ENCODE data around the gene TMIE.
"Not testable (repeated sequence)": the region's sequence is repeated elsewhere in the genome, so short reads cannot be mapped to it uniquely, and the experiment has no call there.

TMIE gene

GRCh38 chr3:46690798-46691197 lies 10.4 kb upstream of the TMIE start:
- no peak for DNase-seq

DNA sequence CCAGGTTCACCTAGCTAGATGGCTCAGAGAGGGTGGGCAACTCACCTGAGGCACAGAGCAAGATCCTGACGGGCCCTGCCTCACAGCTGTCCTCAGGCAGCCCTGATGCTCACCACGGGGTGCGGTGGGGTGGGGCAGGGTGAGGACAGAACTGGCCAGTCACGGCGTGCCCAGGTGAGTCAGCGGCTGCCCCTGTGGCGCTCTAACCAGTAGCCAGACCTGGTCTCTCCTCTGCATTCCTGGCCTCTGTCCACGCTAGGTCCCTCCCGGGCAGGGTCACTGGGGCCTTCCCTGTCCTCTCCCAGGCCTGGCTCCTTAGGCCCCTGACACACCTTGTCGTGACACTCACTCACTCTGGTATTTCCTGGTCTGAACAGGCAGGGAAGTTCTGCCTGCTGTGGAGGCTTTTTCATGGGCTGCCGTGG lies 8.6 kb upstream of the TMIE start:
- no peak for DNase-seq

DNA sequence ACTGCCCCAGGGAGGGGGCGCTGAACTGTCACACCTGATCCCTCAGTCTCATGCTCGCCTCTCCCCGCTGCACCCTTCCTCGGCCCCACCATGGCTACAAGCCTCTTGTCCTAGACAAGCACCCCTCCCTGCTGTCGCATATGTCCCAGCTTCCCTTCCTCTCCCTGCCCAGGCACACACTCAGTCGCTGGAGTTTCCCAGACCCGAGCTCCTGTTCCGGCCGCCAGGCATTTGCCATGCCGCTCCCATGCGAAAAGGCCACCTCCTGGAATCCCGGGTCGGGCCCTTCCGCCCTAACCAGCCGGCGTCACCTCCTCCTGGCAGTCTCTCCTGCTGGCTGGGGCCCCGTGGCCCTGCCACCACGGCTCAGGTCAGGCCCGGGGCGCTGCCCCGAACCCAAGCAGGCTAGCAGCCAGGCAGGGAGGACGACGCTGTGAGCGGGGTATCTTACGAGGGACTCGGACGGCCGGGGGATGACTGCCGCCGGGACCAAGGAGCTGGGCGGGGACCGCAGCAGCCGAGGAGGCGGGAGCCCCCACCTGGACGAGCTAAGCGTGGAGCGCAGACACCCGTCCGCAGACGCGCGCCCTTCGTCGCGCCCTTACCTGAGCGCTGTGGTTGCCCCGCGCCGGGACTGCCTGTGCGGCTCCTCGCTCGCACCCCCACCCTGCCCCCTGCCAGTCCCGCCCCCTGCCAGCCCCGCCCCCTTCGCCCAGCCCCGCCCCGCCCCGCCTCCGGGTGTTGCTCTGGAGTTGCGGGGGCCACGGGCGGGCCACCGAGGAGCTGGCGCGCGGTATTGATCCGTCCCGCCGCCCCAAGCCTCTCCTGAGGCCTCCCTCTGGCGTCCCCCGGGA lies 7.9 kb upstream of the TMIE start, which contains the start of gene ALS2CL:
TSS of gene ALS2CL (minus strand) at position 642 of the 854 bp plus-strand sequence. CDS start 4,239 bp downstream, outside the sequence.
- no peak for DNase-seq

- DNase-seq, result no peak
These were observed 7.3 kb upstream of the TMIE start for GRCh38 chr3:46693892-46694226.

DNA sequence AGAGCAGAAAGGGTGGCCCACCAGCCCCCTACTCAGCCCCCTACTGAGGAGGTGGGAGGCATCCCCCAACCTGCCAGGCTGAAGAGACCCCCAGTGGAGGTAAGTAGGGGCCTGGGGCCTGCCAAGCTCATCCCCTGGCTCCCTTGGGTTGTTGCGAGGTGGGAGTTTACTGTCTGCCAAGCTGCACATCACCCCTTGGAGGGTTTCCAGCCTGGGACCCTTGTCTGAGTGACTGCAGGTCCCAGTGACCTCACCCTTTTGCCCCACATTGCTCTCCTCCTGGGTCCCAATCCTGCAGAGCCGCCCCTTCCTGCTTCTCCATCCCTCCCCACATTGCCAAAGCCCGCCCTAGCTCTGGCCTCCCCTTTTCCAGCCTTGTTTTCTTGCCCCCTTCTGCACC lies 6.7 kb upstream of the TMIE start:
- no peak for DNase-seq

DNA sequence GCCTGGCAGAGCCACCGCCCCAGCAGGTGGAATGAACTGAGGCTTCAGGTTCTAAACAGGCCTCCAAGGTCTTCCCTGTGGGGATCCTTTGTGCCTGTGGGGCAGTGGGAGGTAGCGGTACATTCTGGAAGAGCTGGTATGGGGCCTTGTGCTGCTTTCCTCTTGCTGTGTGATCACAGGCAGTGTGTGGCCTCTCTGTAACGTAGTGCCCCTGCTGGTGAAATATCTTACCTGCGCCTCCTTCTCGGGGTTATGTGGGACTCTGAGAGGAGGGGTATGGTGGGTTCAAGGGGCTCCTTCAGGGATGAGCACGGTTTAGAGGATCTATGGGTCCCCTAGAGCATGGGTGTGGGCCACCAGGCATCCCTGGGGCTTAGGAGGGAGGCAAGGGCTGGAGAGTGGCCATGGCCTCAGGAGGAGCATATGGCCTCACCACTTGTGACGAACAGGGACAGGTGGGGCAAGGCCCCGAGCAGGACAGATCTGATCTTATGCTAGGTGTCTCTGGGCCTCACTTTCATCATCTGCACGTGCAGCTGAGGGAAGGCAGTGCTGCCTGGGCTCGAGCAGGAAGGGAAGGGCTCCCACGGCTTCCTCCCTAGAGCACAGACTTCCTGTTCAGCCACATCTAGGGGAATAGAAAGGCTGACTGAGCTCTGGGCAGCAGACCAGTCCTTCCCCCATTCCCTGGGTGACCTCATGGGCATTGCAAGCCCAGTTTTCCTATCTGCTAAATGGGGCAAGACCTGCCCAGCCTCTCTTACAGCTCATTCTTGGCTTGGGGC lies 5.8 kb upstream of the TMIE start:
- no peak for DNase-seq

DNA sequence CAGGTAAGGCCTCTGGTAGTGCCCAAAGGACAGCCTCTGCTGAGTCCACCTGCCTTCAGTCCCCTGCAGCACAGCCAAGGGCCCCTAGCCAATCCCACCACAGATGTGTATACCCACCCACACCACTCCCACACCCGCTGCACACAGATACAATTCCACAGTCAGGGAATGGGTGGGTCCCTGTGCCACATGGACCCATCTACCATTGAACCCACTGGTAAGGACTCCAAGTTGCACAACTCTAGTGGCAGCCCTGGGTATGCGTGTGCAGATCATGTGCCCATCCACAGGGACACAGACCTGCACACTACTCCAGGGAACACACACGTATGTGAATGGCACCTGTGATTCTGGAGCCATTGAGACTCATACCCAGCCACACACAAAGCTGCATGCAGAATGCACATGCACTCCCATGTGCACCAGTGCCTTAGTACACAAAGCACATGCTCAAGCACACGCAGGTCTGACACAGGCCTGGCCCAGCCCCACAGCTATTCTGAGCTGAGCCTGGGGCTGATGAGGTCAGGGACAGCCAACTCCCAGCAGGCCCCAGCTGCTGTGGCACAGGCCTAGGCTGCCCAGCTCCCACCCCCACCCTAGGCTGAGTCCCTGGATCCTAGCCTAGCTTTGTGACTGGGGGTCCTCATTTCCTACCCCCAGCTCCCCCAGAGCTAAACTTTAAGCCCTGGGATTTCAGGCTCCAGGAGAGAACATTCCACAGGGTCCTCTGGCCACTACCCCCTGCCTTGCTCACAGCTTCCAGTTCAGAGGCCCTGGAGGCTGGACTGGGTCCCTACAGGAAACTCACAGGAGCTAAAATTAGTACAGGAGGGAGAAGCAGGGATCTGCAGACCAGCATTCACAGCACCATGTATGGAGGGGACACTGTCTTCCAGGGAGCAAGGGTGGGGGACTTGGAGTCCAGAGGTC lies 5.0 kb upstream of the TMIE start:
- no peak for DNase-seq

GRCh38 chr3:46699676-46700523 lies 1.3 kb upstream of the TMIE start:
- no peak for DNase-seq

GRCh38 chr3:46700772-46701171 lies 420 bp upstream of the TMIE start:
- DNase-seq, result no peak

GRCh38 chr3:46702246-46703012 lies 1.2 kb downstream of the TMIE start:
- no peak for DNase-seq

GRCh38 chr3:46703013-46703520 lies 1.9 kb downstream of the TMIE start:
- no peak for DNase-seq

DNA sequence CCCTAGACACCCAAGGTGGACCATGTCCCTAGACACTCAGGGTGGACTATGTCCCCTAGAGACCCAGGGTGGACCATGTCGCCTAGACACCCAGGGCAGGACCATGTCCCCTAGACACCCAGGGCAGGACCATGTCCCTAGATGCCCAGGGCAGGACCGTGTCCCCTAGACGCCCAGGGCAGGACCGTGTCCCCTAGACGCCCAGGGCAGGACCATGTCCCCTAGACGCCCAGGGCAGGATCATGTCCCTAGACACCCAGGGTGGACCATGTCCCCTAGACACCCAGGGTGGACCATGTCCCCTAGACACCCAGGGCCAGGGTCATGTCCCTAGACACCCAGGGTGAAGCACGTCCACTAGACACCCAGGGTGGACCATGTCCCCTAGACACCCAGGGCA lies 3.2 kb downstream of the TMIE start:
- DNase-seq, result not testable (repeated sequence)

- peak; percentile 22 for DNase-seq
These were observed 3.9 kb downstream of the TMIE start for GRCh38 chr3:46705022-46705530.

DNA sequence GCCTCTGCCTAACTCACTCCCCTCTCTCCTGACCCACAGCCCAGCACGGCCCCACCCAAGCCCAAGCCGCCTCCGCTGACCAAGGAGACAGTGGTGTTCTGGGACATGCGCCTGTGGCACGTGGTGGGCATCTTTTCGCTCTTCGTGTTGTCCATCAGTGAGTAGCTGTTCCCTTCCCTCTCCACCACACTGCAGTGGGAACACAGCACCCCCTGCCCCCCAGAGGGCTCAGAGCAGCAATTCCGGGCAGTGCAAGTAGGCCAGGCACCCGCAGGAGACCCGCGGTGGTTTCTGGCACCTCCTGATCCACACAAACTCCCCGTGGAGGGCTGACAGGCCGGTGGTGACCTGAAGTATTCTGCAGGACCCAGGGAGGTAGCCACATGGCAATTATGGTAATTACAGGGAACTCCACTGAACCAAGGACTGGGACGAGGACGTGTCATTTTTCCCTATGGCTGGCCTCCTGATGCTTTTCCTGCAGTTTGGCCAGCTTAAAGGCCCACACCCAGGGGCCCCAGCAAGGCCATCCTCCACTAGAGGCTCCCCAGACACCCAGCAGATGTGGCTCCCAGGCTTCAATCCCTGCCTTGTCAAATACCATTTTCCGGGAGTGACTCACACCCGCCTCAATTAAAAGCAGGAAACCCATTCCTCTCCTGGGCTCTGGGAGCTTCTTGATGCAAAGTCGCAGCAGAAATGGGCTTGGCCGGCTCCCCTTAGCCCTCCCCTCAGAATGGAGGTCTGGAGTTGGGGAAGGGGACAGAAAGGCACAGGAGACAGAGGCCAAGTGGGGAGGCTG lies 4.8 kb downstream of the TMIE start:
- DNase-seq, result peak; percentile 38

GRCh38 chr3:46706771-46707582 lies 5.8 kb downstream of the TMIE start:
- no peak for DNase-seq

- DNase-seq, result no peak
These were observed 6.4 kb downstream of the TMIE start for GRCh38 chr3:46707601-46708011.

GRCh38 chr3:46708401-46709156 lies 7.4 kb downstream of the TMIE start:
- DNase-seq, result no peak

DNA sequence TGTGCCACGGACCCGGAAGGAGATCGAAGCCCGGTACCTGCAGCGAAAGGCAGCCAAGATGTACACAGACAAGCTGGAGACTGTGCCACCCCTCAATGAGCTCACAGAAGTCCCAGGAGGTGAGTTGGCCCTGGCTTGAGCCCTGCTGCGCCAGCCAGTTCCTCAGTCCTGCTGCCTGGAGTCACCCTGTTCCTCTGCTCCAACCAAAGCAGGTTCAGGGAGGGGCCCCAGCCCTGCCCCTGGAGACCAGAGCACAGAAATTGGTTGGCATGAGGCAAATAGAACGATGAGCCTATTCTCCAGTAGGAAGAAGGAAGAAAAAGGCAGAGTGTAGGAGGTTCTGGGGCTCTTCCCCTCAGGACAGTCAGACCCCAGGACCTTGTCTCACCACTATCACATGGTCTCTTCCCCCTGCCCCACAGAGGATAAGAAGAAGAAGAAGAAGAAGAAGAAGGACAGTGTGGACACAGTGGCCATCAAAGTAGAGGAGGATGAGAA lies 8.0 kb downstream of the TMIE start:
- no peak for DNase-seq
